ENCODE measurements around the gene TMEM107. TPM values are rescaled to one million over a fixed set of nuclear protein-coding genes. Genes with fewer than 3 reads are reported as not detected.

Gene TMEM107
- total RNA-seq, 1 experiment from 2014 or later = 30.1 TPM

- Histone ChIP-seq H3K9me2 (ENCODE audit: insufficient read depth) (no peaks in the 10 kb centered on the region), H3K36me3 (ENCODE audit: control insufficient read depth in 1 of 2, insufficient read depth in 2 of 2, low read length in 2 of 2) (peaks cover 36 to 43% of the 10 kb centered on the region in 2 experiments), H3K4me3 (replicated peaks in 1 of 2; ENCODE audit: low read depth in 1 of 2, low read length in 2 of 2) (peak overlapping the region; percentile 85 to 91), H4K20me1 (ENCODE audit: insufficient read depth) (no peaks in the 10 kb centered on the region), H3K79me2 (ENCODE audit: insufficient read depth, low read length) (peaks cover 57% of the 10 kb centered on the region), H3K9me3 (ENCODE audit: control insufficient read depth in 1 of 2, insufficient read depth in 1 of 2, low read depth in 1 of 2, low read length in 2 of 2) (no peaks in the 10 kb centered on the region), H2AFZ (ENCODE audit: low read depth, low read length, poor library complexity, severe bottlenecking) (no peak overlapping the region), H3K4me1 (ENCODE audit: control insufficient read depth in 1 of 2, insufficient read depth in 2 of 2, low read length in 2 of 2) (peaks cover 36 to 57% of the 10 kb centered on the region in 2 experiments), H3K9ac (ENCODE audit: low read length) (peak overlapping the region; percentile 99), H3K27ac (ENCODE audit: low read depth, low read length) (peak overlapping the region; percentile 77), H3K4me2 (ENCODE audit: low read length) (peak overlapping the region; percentile 100), H3K27me3 (ENCODE audit: insufficient read depth, low read length) (no peaks in the 10 kb centered on the region)
- ChIA-PET CTCF (interaction anchor here (0.6 to 1.0 kb wide), 2 partner anchors 10 to 12 kb away, joined by 4 read pairs; no protein-coding TSS in a partner anchor), RAD21 (ENCODE audit: low non-redundant PET in 1 of 2, low total read pairs in 2 of 2, uncharacterized antibody in 2 of 2, unreplicated experiment in 2 of 2) (no interaction called here), POLR2A (interaction anchor here (0.6 to 1.6 kb wide), 5 partner anchors 10 to 68 kb away, joined by 3 to 6 read pairs (median 4); partner anchors contain the start of gene BORCS6)
- peak; percentile 45 for ATAC-seq
- BruUV-seq (replicated peaks) = no TSS peak
- TF ChIP-seq MAX (IDR thresholded peaks at IDR 0.05) (peak; percentile 79), POLR2AphosphoS5 (IDR thresholded peaks at IDR 0.05; ENCODE audit: low read depth, low read length) (peak; percentile 31), ZNF274 (IDR thresholded peaks at IDR 0.05; ENCODE audit: low read depth, low read length) (no peak), CEBPB (IDR thresholded peaks at IDR 0.05; ENCODE audit: low read depth) (no peak), EGR1 (IDR thresholded peaks at IDR 0.05; ENCODE audit: low read depth) (peak; percentile 93), ZFX (IDR thresholded peaks at IDR 0.05) (peak; percentile 22; the same call in 1 of the 2 replicates)
- DNase-seq (ENCODE audit: low read depth, low spot score) = no peak
- intact Hi-C loops (cut with micrococcal nuclease) = no loop called here
Measured at GRCh38 chr17:8151120-8151640, 25.0 kb downstream of the TMEM107 start.

- H3K4me3 ChIP-seq (replicated peaks in 1 of 2; ENCODE audit: low read depth in 1 of 2, low read length in 2 of 2) = peak overlapping the region; percentile 85 to 91
- RAD21 ChIA-PET (ENCODE audit: low non-redundant PET in 1 of 2, low total read pairs in 2 of 2, uncharacterized antibody in 2 of 2, unreplicated experiment in 2 of 2) = no interaction called here
- H3K9me2 ChIP-seq (ENCODE audit: insufficient read depth) = no peaks in the 10 kb centered on the region
- H3K27ac ChIP-seq (ENCODE audit: low read depth, low read length) = peak overlapping the region; percentile 77
- peak overlapping the region; percentile 99 for H3K9ac ChIP-seq (ENCODE audit: low read length)
- no peaks in the 10 kb centered on the region for H4K20me1 ChIP-seq (ENCODE audit: insufficient read depth)
- peaks cover 51% of the 10 kb centered on the region for H3K79me2 ChIP-seq (ENCODE audit: insufficient read depth, low read length)
- intact Hi-C loops (cut with micrococcal nuclease) = no loop called here
- ATAC-seq (peak; percentile 0; the same call in 1 of the 2 replicates), DNase-seq (ENCODE audit: low read depth, low spot score) (no peak)
- peaks cover 40 to 50% of the 10 kb centered on the region in 2 experiments for H3K36me3 ChIP-seq (ENCODE audit: control insufficient read depth in 1 of 2, insufficient read depth in 2 of 2, low read length in 2 of 2)
- TF ChIP-seq EZH2phosphoT487 (IDR thresholded peaks at IDR 0.05; ENCODE audit: borderline replicate concordance) = no peak
- no peak for TF ChIP-seq CTCF (IDR thresholded peaks at IDR 0.05 in 2 of 3, conservative IDR thresholded peaks at IDR 0.05 in 1 of 3; ENCODE audit: borderline replicate concordance in 1 of 3, insufficient read depth in 1 of 3, low read depth in 2 of 3, low read length in 2 of 3)
- POLR2A ChIA-PET = interaction anchor here (0.8 to 1.6 kb wide), 4 partner anchors 9 to 40 kb away, joined by 4 to 6 read pairs (median 4); partner anchors contain the start of gene BORCS6
- no TSS peak for BruUV-seq (replicated peaks)
- H3K4me2 ChIP-seq (ENCODE audit: low read length) = peak overlapping the region; percentile 100
- CTCF ChIA-PET = interaction anchor here (0.6 to 1.0 kb wide), 2 partner anchors 9 to 11 kb away, joined by 4 read pairs; no protein-coding TSS in a partner anchor
- H3K27me3 ChIP-seq (ENCODE audit: insufficient read depth, low read length) = no peaks in the 10 kb centered on the region
- H2AFZ ChIP-seq (ENCODE audit: low read depth, low read length, poor library complexity, severe bottlenecking) = no peak overlapping the region
- no peaks in the 10 kb centered on the region for H3K9me3 ChIP-seq (ENCODE audit: control insufficient read depth in 1 of 2, insufficient read depth in 1 of 2, low read depth in 1 of 2, low read length in 2 of 2)
- peaks cover 35 to 51% of the 10 kb centered on the region in 2 experiments for H3K4me1 ChIP-seq (ENCODE audit: control insufficient read depth in 1 of 2, insufficient read depth in 2 of 2, low read length in 2 of 2)
Measured at GRCh38 chr17:8150194-8151119, 25.7 kb downstream of the TMEM107 start.
